ENCODE data around the gene TPR.

GRCh38 chr1:186424539-186424938 is 49.5 kb upstream of the TPR start:
- TF ChIP-seq CTCF (IDR thresholded peaks at IDR 0.05; ENCODE audit: insufficient read depth, low read depth, low read length) (no peak), EZH2 (IDR thresholded peaks at IDR 0.05; ENCODE audit: insufficient read depth, low read length) (no peak)

Data from astrocyte (in vitro differentiated cells and primary cell).